ENCODE data around the gene ADAM15.
A peak's percentile ranks its signal among the peaks of the same experiment; 100 is the strongest.

- TF ChIP-seq CTCF (IDR thresholded peaks at IDR 0.05; ENCODE audit: insufficient read depth, low read depth, low read length) (peak; percentile 84), EZH2 (IDR thresholded peaks at IDR 0.05; ENCODE audit: insufficient read depth, low read length) (no peak)
Measured at GRCh38 chr1:155017041-155017945, 33.8 kb upstream of the ADAM15 start.

All from astrocyte (in vitro differentiated cells and primary cell).